Measurements from ENCODE around the gene INO80B. TPM values are rescaled to one million over a fixed set of nuclear protein-coding genes. Genes with fewer than 3 reads are reported as not detected.

INO80B gene
- total RNA-seq, 5 donors from 2014 or later (not counting 1 experiment from before 2014, with no cell fraction given), result 44.5 to 70.8 (median 68.4) TPM

GRCh38 chr2:74500578-74500946 lies 45.7 kb downstream of the INO80B start:
- peaks cover 7 to 57% of the 10 kb centered on the region in 2 experiments for H3K4me1 ChIP-seq (ENCODE audit: control insufficient read depth in 1 of 2, extremely low read depth in 1 of 2, insufficient read depth in 2 of 2, low read length in 2 of 2)
- H3K27me3 ChIP-seq (replicated peaks in 1 of 2; ENCODE audit: control insufficient read depth in 2 of 2, extremely low read depth in 1 of 2, insufficient read depth in 2 of 2, low read length in 1 of 2), result peaks cover 23 to 81% of the 10 kb centered on the region in 2 experiments
- Mint-ChIP-seq H3K9me3 (no peaks in the 10 kb centered on the region), H3K27ac (no peak overlapping the region), H3K27me3 (peaks cover 53 to 75% of the 10 kb centered on the region in 2 donors), H3K36me3 (peaks cover 17% of the 10 kb centered on the region), H3K4me3 (peak overlapping the region in 1 of 3 donors; percentile 82), H3K4me1 (peaks cover 41 to 63% (median 53%) of the 10 kb centered on the region in 3 donors)
- H3K27ac ChIP-seq (ENCODE audit: low read length), result no peak overlapping the region
- CTCF ChIA-PET, result interaction anchor here (1.0 to 1.4 kb wide), 2 partner anchors 87 to 672 kb away, joined by 3 read pairs; no protein-coding TSS in a partner anchor
- no peaks in the 10 kb centered on the region for H3K9me3 ChIP-seq
- peaks cover 5 to 10% of the 10 kb centered on the region in 2 donors for H3K36me3 ChIP-seq (ENCODE audit: control insufficient read depth in 2 of 2, extremely low read depth in 1 of 2, insufficient read depth in 1 of 2, low read length in 1 of 2)
- POLR2A ChIA-PET, result no interaction called here
- H3K4me3 ChIP-seq (ENCODE audit: control insufficient read depth in 1 of 2, extremely low read depth in 1 of 2, low read length in 1 of 2), result no peak overlapping the region
- ATAC-seq (replicated peaks in 1 of 4), result no peak
- DNase-seq, result no peak

- Histone ChIP-seq H3K27ac (ENCODE audit: low read length) (no peak overlapping the region), H3K4me1 (ENCODE audit: control insufficient read depth in 1 of 2, extremely low read depth in 1 of 2, insufficient read depth in 2 of 2, low read length in 2 of 2) (peaks cover 9 to 66% of the 10 kb centered on the region in 2 experiments), H3K9me3 (no peaks in the 10 kb centered on the region), H3K27me3 (replicated peaks in 1 of 2; ENCODE audit: control insufficient read depth in 2 of 2, extremely low read depth in 1 of 2, insufficient read depth in 2 of 2, low read length in 1 of 2) (peaks cover 23 to 89% of the 10 kb centered on the region in 2 experiments), H3K4me3 (ENCODE audit: control insufficient read depth in 1 of 2, extremely low read depth in 1 of 2, low read length in 1 of 2) (no peak overlapping the region), H3K36me3 (ENCODE audit: control insufficient read depth in 2 of 2, extremely low read depth in 1 of 2, insufficient read depth in 1 of 2, low read length in 1 of 2) (peaks cover 9 to 15% of the 10 kb centered on the region in 2 donors)
- CTCF ChIA-PET, result interaction anchor here in 1 of 2 donors (0.5 kb wide), 2 partner anchors 100 to 752 kb away, joined by 4 to 5 read pairs; no protein-coding TSS in a partner anchor
- peaks cover 22% of the 10 kb centered on the region for H3K36me3 Mint-ChIP-seq
- no peak overlapping the region for H3K27ac Mint-ChIP-seq
- H3K4me3 Mint-ChIP-seq, result peak overlapping the region; percentile 67 to 70 (median 68)
- POLR2A ChIA-PET, result no interaction called here
- DNase-seq (no peak), ATAC-seq (replicated peaks in 1 of 4) (no peak)
- no peaks in the 10 kb centered on the region for H3K9me3 Mint-ChIP-seq
- peaks cover 54 to 78% of the 10 kb centered on the region in 2 donors for H3K27me3 Mint-ChIP-seq
- WGBS (ENCODE audit: insufficient coverage), result 87% methylated on average over 12 of the region's 18 CpGs
- H3K4me1 Mint-ChIP-seq, result peaks cover 43 to 68% (median 57%) of the 10 kb centered on the region in 3 donors
Measured at GRCh38 chr2:74501335-74502071, 46.6 kb downstream of the INO80B start.

GRCh38 chr2:74502147-74502719 lies 47.3 kb downstream of the INO80B start:
- peak overlapping the region; percentile 16 to 60 for H3K27ac Mint-ChIP-seq
- Histone ChIP-seq H3K27ac (ENCODE audit: low read length) (no peak overlapping the region), H3K4me1 (ENCODE audit: control insufficient read depth in 1 of 2, extremely low read depth in 1 of 2, insufficient read depth in 2 of 2, low read length in 2 of 2) (peaks cover 11 to 72% of the 10 kb centered on the region in 2 experiments), H3K27me3 (replicated peaks in 1 of 2; ENCODE audit: control insufficient read depth in 2 of 2, extremely low read depth in 1 of 2, insufficient read depth in 2 of 2, low read length in 1 of 2) (peaks cover 21 to 94% of the 10 kb centered on the region in 2 experiments), H3K4me3 (ENCODE audit: control insufficient read depth in 1 of 2, extremely low read depth in 1 of 2, low read length in 1 of 2) (peak overlapping the region; percentile 45 to 67), H3K9me3 (no peaks in the 10 kb centered on the region), H3K36me3 (ENCODE audit: control insufficient read depth in 2 of 2, extremely low read depth in 1 of 2, insufficient read depth in 1 of 2, low read length in 1 of 2) (peaks cover 9 to 15% of the 10 kb centered on the region in 2 donors)
- ChIA-PET CTCF (interaction anchor here in 1 of 2 donors (0.5 kb wide), 1 partner anchor 753 kb away, joined by 5 read pairs; no protein-coding TSS in a partner anchor), POLR2A (no interaction called here)
- 19% methylated on average over 16 of the region's 32 CpGs for WGBS (ENCODE audit: insufficient coverage)
- DNase-seq (no peak), ATAC-seq (replicated peaks in 1 of 4) (no peak)
- H3K4me1 Mint-ChIP-seq, result peaks cover 50 to 75% (median 64%) of the 10 kb centered on the region in 3 donors
- H3K36me3 Mint-ChIP-seq, result peaks cover 26% of the 10 kb centered on the region
- peaks cover 55 to 78% of the 10 kb centered on the region in 2 donors for H3K27me3 Mint-ChIP-seq
- H3K4me3 Mint-ChIP-seq, result peak overlapping the region; percentile 67 to 70 (median 68)
- no peaks in the 10 kb centered on the region for H3K9me3 Mint-ChIP-seq

- no peak overlapping the region for H3K27ac ChIP-seq (ENCODE audit: low read length)
- Mint-ChIP-seq H3K27ac (peak overlapping the region; percentile 34 to 52), H3K27me3 (peaks cover 55 to 77% of the 10 kb centered on the region in 2 donors)
Measured at GRCh38 chr2:74502720-74503505, 48.0 kb downstream of the INO80B start.

GRCh38 chr2:74503506-74504475 lies 48.9 kb downstream of the INO80B start:
- ChIA-PET POLR2A (interaction anchor here in 1 of 2 donors (0.5 kb wide), 2 partner anchors 30 to 336 kb away, joined by 7 to 8 read pairs; no protein-coding TSS in a partner anchor), CTCF (interaction anchor here (0.5 to 1.2 kb wide), 2 partner anchors 28 to 45 kb away, joined by 3 to 4 read pairs; partner anchors contain the start of gene WBP1 (in 1 of the 2))
- H3K27ac ChIP-seq (ENCODE audit: low read length), result no peak overlapping the region
- no peak for ATAC-seq (replicated peaks in 1 of 4)
- no peaks in the 10 kb centered on the region for H3K9me3 ChIP-seq
- Mint-ChIP-seq H3K27me3 (peaks cover 47 to 68% of the 10 kb centered on the region in 2 donors), H3K36me3 (peaks cover 29% of the 10 kb centered on the region), H3K9me3 (no peaks in the 10 kb centered on the region), H3K4me1 (peaks cover 51 to 75% (median 63%) of the 10 kb centered on the region in 3 donors), H3K4me3 (peak overlapping the region; percentile 67 to 70 (median 68)), H3K27ac (peak overlapping the region; percentile 34 to 52)
- H3K4me1 ChIP-seq (ENCODE audit: control insufficient read depth in 1 of 2, extremely low read depth in 1 of 2, insufficient read depth in 2 of 2, low read length in 2 of 2), result peaks cover 11 to 66% of the 10 kb centered on the region in 2 experiments
- peaks cover 21 to 79% of the 10 kb centered on the region in 2 experiments for H3K27me3 ChIP-seq (replicated peaks in 1 of 2; ENCODE audit: control insufficient read depth in 2 of 2, extremely low read depth in 1 of 2, insufficient read depth in 2 of 2, low read length in 1 of 2)
- DNase-seq, result no peak
- H3K36me3 ChIP-seq (ENCODE audit: control insufficient read depth in 2 of 2, extremely low read depth in 1 of 2, insufficient read depth in 1 of 2, low read length in 1 of 2), result peaks cover 9 to 15% of the 10 kb centered on the region in 2 donors
- H3K4me3 ChIP-seq (ENCODE audit: control insufficient read depth in 1 of 2, extremely low read depth in 1 of 2, low read length in 1 of 2), result peak overlapping the region; percentile 45 to 67
- WGBS (ENCODE audit: insufficient coverage), result 84% methylated on average over 30 of the region's 45 CpGs

More at GRCh38 chr2:74502720-74503505, 48.0 kb downstream of the INO80B start:
- ATAC-seq (replicated peaks in 1 of 4), result peak in 2 of 4 experiments; percentile 17 to 22
- H3K36me3 Mint-ChIP-seq, result peaks cover 29% of the 10 kb centered on the region
- DNase-seq, result peak in 5 of 35 experiments; percentile 15 to 47 (median 39)
- peaks cover 9 to 15% of the 10 kb centered on the region in 2 donors for H3K36me3 ChIP-seq (ENCODE audit: control insufficient read depth in 2 of 2, extremely low read depth in 1 of 2, insufficient read depth in 1 of 2, low read length in 1 of 2)
- peak overlapping the region; percentile 45 to 67 for H3K4me3 ChIP-seq (ENCODE audit: control insufficient read depth in 1 of 2, extremely low read depth in 1 of 2, low read length in 1 of 2)
- CTCF ChIA-PET, result no interaction called here
- H3K4me1 Mint-ChIP-seq, result peaks cover 51 to 74% (median 65%) of the 10 kb centered on the region in 3 donors
- H3K4me3 Mint-ChIP-seq, result peak overlapping the region; percentile 67 to 70 (median 68)
- 2% methylated on average over 63 of the region's 67 CpGs for WGBS (ENCODE audit: insufficient coverage)
- peaks cover 21 to 88% of the 10 kb centered on the region in 2 experiments for H3K27me3 ChIP-seq (replicated peaks in 1 of 2; ENCODE audit: control insufficient read depth in 2 of 2, extremely low read depth in 1 of 2, insufficient read depth in 2 of 2, low read length in 1 of 2)
- no peaks in the 10 kb centered on the region for H3K9me3 Mint-ChIP-seq
- POLR2A ChIA-PET, result interaction anchor here in 1 of 2 donors (0.5 kb wide), 1 partner anchor 337 kb away, joined by 7 read pairs; no protein-coding TSS in a partner anchor
- peaks cover 13 to 68% of the 10 kb centered on the region in 2 experiments for H3K4me1 ChIP-seq (ENCODE audit: control insufficient read depth in 1 of 2, extremely low read depth in 1 of 2, insufficient read depth in 2 of 2, low read length in 2 of 2)
- no peaks in the 10 kb centered on the region for H3K9me3 ChIP-seq
